GM06990 (cell line): ENCODE measurements around the gene PLXNA4.

Source experiments
- DNase-seq: peaks from one replicate; pipeline ENCODE4 v3.0.0-alpha.2; 2011; ENCODE audit not compliant: insufficient read length; ENCODE audit errors: extremely low read depth
- H3K27me3 ChIP-seq: replicated peaks from 2 replicates; pipeline ENCODE4 v1.6.0; 2011; ENCODE audit warnings: low read length; ENCODE audit not compliant: control insufficient read depth, insufficient read depth
- H3K36me3 ChIP-seq: 2 replicates; pipeline ENCODE4 v1.5.1; 2011; ENCODE audit warnings: low read length; ENCODE audit not compliant: control insufficient read depth, insufficient read depth
- H3K4me3 ChIP-seq: replicated peaks from 2 replicates; pipeline ENCODE4 v1.5.1; 2011; ENCODE audit warnings: low read depth, mild to moderate bottlenecking, control low read depth, low read length
- CTCF ChIP-seq: IDR thresholded peaks from 2 replicates; pipeline ENCODE4 v1.5.1; 2011; ENCODE audit warnings: low read length, control low read depth, mild to moderate bottlenecking, inconsistent platforms; ENCODE audit not compliant: insufficient read depth, poor library complexity, severe bottlenecking

The PLXNA4 gene

GRCh38 chr7:132492823-132493445 is 83.3 kb downstream of the PLXNA4 start:
- H3K4me3 ChIP-seq, result no peak overlapping the region
- H3K27me3 ChIP-seq, result no peaks in the 10 kb centered on the region; the same call in 1 of the 2 replicates
- DNase-seq, result no peak
- H3K36me3 ChIP-seq, result no peaks in the 10 kb centered on the region
- no peak for TF ChIP-seq CTCF

GRCh38 chr7:132491391-132491945 is 84.8 kb downstream of the PLXNA4 start:
- no peak for DNase-seq
- TF ChIP-seq CTCF, result no peak
- H3K4me3 ChIP-seq, result no peak overlapping the region
- H3K36me3 ChIP-seq, result no peaks in the 10 kb centered on the region
- no peaks in the 10 kb centered on the region; the same call in none of the 2 replicates for H3K27me3 ChIP-seq

GRCh38 chr7:132490474-132490873 is 85.8 kb downstream of the PLXNA4 start:
- H3K36me3 ChIP-seq, result no peaks in the 10 kb centered on the region
- H3K27me3 ChIP-seq, result no peaks in the 10 kb centered on the region; the same call in none of the 2 replicates
- TF ChIP-seq CTCF, result no peak
- H3K4me3 ChIP-seq, result no peak overlapping the region
- no peak for DNase-seq

GRCh38 chr7:132489776-132490237 is 86.5 kb downstream of the PLXNA4 start:
- H3K4me3 ChIP-seq, result no peak overlapping the region
- H3K36me3 ChIP-seq, result no peaks in the 10 kb centered on the region
- no peaks in the 10 kb centered on the region; the same call in 1 of the 2 replicates for H3K27me3 ChIP-seq
- no peak for TF ChIP-seq CTCF
- no peak for DNase-seq

GRCh38 chr7:132488634-132489302 is 87.5 kb downstream of the PLXNA4 start:
- Histone ChIP-seq H3K4me3 (no peak overlapping the region), H3K36me3 (no peaks in the 10 kb centered on the region), H3K27me3 (peaks cover 1% of the 10 kb centered on the region; the same call in 1 of the 2 replicates)
- no peak for DNase-seq
- no peak for TF ChIP-seq CTCF
